ENCODE data around the gene MGRN1.

- TF ChIP-seq TAF1 (IDR thresholded peaks at IDR 0.05; ENCODE audit: borderline replicate concordance, insufficient read depth, low read length) (no peak), REST (IDR thresholded peaks at IDR 0.05; ENCODE audit: insufficient read depth in 1 of 2, low read depth in 2 of 2, low read length in 2 of 2) (no peak)
These were observed 15.2 kb upstream of the MGRN1 start for GRCh38 chr16:4609200-4610010.
